LNCaP clone FGC (cell line): ENCODE data around the gene CD52.

ENCODE experiments used
- DNase-seq: peaks from one replicate; pipeline ENCODE4 v3.0.0-alpha.2; 2011; ENCODE audit warnings: low read depth
- H3K4me3 ChIP-seq: 2 replicates; pipeline ENCODE4 v1.5.1; 2011; ENCODE audit warnings: mild to moderate bottlenecking, low read depth, low read length, control low read depth
- TF ChIP-seq, protein P1 (sequence below): IDR thresholded peaks from 2 replicates; pipeline ENCODE4 v1.5.1; 2012; ENCODE audit warnings: mild to moderate bottlenecking; ENCODE audit not compliant: control insufficient read depth, insufficient read depth; ENCODE audit errors: extremely low read depth

CD52 gene

DNA sequence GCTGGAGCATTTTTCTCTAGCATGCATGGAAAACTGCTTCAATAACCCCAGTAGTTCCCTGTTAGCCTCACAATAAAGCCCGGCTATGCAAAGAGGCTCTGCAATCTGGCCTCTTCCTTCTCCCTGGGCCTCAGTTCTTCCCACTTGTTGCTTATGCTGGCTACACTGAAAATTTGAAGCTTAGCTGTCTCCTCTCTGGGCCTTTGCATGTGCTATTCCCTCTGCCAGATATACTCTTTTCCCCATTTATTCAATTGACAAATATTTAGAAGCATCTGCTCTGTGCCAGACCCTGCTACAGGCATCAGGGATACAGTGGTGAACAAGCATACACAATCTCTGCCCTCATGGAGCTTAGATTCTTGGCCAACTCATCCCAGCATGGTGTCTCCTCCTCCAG, 20.9 kb downstream of the CD52 start:
- DNase-seq = no peak
- no peak overlapping the region for H3K4me3 ChIP-seq
- TF ChIP-seq, protein P1, sequence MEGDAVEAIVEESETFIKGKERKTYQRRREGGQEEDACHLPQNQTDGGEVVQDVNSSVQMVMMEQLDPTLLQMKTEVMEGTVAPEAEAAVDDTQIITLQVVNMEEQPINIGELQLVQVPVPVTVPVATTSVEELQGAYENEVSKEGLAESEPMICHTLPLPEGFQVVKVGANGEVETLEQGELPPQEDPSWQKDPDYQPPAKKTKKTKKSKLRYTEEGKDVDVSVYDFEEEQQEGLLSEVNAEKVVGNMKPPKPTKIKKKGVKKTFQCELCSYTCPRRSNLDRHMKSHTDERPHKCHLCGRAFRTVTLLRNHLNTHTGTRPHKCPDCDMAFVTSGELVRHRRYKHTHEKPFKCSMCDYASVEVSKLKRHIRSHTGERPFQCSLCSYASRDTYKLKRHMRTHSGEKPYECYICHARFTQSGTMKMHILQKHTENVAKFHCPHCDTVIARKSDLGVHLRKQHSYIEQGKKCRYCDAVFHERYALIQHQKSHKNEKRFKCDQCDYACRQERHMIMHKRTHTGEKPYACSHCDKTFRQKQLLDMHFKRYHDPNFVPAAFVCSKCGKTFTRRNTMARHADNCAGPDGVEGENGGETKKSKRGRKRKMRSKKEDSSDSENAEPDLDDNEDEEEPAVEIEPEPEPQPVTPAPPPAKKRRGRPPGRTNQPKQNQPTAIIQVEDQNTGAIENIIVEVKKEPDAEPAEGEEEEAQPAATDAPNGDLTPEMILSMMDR = no peak

DNA sequence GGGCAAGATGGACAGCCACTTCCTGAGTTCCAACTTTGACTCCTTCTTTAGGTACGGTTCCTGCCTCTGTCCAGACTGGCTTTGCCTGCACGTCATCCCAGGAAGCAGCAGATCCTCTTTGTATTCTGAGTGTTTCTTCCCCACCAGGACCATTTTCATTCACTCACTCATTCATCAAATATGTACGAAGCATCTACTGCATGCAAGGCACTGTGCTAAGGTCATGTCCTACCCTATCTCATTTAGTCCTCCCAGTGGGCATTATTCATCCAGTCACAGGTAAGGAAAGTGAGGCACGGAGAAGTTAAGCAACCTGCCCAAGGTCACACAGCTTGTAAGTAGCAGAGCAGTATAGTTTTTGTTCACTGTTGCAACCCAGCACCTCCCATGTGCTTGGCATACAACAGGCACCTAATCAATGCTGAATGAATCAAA, 22.3 kb downstream of the CD52 start:
- no peak overlapping the region for H3K4me3 ChIP-seq
- no peak for DNase-seq
- TF ChIP-seq, protein P1 = no peak

DNA sequence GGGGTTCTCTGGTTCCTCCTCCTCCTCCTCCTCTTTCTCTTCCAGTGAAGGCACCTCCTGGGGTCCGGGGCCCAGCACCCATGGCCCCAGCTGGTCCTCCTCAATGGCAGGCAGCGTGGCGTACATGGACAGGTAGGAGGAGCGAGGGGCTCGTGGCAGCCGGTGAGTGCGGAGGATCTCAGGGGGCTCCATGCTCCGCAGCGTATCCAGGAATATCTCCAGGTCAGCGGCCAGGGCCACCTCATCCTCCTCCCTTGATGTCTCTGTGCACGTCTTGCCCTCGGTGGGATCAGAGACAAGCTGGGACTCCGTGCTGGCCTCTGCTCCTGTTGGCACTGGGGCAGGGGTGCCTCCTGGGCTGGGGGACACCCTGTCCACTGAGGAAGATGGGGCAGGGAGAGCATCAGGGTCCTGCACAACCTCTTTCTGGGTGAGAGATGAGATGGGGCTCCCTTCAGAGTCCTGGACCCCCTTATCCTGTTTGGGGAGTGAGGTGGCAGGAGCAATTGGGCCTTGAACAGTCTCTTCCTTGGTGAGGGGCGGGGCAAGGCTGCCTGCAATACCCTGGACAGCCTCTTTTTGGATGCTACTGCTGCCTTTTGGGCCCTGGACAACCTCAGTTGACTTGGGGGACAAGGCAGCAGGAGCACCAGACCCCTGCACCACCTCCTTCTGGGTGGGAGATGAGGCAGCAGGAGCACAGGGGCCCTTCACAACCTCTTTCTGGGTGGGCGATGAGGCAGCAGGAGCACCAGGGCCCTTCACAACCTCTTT, 26.6 kb downstream of the CD52 start:
- no peak overlapping the region for H3K4me3 ChIP-seq
- DNase-seq = no peak
- TF ChIP-seq, protein P1 = no peak

DNA sequence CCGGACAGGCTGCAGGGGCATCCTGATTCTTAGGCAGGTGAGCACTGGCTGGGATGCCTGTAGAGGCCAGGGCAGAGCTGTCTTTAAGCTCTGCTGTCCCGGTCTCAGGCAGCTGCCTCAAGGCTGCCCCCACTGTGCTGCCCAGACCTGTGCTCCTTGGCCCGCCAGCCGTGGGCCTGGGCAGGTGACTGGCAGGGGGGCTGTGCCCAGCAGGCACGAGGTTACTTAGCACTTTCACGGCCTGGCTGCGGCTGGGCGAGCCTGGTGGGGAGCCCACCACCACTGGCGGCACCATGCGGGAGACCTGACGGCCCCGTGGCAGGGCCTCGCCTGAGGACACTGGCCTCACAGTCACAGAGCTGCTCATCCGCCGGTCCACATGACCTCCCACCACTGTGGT, 28.0 kb downstream of the CD52 start:
- TF ChIP-seq, protein P1 = no peak
- DNase-seq = no peak
- no peak overlapping the region for H3K4me3 ChIP-seq

DNA sequence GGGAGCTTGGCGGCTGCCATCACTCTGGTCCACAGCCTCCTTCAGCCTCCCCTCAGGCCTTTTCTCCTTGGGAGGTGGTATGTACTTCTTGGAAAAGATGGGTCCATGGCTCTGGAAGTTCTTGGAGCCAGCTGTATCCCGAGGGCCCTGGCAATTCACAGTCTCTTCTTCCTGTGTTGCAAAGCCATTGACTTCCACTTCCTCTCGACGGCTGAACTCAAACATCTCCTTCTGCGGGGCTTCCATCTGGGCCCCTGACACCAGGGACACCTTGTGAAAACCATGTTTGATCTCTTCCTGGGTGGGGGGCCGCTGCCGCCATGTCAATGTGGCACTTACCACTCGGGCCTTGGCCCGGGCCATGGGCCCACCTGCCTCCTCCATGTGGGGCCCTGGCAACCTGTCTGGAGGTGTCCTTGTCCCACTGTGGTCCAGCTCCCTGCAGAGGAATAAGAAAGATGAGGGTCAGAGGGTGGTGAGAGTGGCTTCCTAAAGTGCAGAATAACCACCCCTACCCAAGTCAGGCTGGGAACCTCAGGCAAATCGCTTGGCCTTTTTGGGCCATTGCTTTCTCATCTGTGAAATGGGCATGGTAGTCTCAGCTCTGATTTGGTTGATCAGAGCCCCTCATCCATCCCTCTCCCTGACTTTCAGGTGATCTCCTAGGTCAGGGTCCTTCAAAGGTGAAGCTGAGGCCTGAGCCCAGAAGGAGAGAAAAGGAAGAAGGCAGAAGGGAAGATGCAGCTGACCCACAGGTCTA, 28.7 kb downstream of the CD52 start:
- TF ChIP-seq, protein P1 = no peak
- no peak for DNase-seq
- H3K4me3 ChIP-seq = no peak overlapping the region

DNA sequence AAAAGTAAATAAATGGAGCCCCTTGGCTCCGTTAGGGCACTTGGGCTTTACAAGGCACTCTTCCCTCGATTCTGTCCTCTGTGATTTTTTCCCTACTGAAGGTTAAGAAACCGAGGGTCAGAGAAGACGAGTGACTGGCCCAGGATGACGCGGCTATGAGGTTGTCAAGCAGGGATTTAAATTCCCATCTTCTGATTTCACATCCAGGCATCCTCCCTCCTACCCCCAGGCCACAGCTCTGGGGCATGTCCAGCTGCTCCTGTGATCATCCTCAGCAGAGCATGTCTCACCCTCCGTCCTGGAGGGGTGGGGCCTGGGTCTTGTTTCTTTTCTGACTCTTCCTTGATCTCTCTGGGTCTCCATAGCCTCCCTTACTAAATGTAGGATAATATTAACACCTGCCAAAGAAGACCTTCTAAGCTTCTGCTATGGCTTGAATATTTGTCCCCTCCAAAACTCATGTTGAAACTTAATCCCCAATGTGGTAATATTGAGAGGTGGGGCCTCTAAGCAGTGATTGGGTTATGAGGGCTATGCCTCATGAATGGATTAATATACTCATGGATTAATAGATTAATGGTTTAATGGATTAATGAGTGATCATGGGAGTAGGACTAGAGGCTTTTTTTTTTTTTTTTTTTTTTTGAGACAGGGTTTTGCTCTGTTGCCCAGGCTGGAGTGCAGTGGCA, 31.6 kb downstream of the CD52 start:
- DNase-seq = no peak
- no peak overlapping the region for H3K4me3 ChIP-seq
- TF ChIP-seq, protein P1 = no peak
